ENCODE measurements around the gene SIDT1.
"Not testable (repeated sequence)": the region's sequence is repeated elsewhere in the genome, so short reads cannot be mapped to it uniquely, and the experiment has no call there.

The SIDT1 gene

DNA sequence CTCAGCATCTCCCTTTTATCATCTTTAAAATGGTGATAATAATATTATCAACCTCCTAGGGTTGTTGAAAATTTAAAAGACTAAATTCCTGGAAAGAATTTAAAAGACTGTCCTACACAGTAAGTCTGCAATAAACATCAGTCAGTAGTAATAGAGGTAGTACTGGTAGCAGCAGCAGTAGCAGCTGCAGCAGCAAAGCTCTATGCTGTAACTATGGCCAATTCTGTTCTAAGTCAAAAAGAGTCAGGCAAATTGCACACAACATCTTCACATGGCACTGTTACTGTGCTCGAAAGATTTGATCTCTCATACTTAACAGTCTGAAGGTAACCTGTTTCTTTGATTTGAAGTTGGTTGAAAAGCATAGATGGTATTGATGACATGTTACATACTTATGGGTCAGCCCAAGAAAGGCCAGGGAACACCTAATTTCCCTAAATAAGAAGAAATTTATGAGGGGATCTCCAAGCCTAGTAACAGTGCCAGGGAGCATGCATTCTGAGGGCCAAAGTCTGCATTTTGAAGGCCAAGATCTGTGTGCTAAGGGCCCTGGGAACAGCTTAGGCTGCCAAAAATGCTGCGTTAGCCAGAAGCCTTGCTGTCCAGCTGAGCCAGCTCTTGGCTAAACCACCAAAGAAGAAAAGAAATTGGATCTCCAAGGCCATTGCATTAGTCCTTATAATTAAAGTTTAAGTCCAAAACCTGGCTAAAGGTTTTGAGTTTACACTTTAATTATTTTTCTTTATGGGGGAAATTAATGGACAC, 68.2 kb downstream of the SIDT1 start:
- DNase-seq = no peak

DNA sequence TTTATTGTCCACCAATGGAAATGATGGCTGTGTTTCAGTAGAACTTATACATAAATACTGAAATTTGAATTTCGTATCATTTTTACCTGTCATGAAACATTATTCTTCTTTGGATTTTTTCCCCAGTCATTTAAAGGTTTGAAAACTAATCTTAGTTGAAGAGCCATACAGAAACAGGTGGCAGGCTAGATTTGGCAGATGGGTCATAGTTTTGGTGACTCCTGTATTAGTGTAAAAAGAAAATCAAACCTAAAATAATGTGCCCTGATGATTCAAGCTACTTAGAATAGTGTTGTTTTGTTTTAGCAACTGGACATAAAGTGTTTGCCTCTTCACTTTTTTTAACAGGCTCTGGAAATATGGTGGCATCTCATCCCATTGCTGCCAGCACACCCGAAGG, 68.9 kb downstream of the SIDT1 start:
- DNase-seq = no peak

- no peak for DNase-seq
Observed at GRCh38 chr3:113602256-113602655, 69.9 kb downstream of the SIDT1 start.

- DNase-seq = no peak
Observed at GRCh38 chr3:113602836-113603235, 70.5 kb downstream of the SIDT1 start.

DNA sequence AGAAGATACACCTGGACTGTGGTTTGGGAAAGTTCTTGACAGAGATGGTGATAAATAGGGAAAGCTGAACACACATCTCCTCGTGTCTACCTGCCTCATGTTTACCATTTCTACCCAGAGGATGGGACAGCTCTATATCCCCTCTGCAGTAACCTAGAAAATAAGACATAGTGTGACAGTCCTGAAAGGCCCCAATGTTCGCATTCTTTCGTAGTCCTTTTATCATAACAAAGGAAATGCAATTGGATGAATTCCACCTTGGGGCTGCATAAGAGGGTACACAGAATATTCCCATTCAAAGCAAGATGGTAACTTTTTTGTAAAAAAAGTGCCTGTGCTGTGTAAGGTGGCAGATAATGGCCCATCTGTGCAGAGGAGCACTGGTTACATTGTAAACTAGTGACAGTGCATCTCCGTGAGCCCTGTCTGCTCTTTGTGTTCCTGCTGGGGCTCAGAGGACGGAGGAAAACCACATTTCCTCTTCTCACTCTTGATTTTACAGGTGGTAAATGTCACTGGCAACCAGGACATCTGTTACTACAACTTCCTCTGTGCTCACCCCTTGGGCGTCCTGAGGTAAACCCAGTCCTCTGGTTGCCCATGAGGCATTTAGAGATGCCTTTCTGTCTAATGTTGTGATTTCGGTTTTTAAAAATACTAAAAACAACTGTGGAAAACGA, 74.3 kb downstream of the SIDT1 start:
- DNase-seq = peak; percentile 3

GRCh38 chr3:113607219-113607596, 74.9 kb downstream of the SIDT1 start:
- DNase-seq = no peak

DNA sequence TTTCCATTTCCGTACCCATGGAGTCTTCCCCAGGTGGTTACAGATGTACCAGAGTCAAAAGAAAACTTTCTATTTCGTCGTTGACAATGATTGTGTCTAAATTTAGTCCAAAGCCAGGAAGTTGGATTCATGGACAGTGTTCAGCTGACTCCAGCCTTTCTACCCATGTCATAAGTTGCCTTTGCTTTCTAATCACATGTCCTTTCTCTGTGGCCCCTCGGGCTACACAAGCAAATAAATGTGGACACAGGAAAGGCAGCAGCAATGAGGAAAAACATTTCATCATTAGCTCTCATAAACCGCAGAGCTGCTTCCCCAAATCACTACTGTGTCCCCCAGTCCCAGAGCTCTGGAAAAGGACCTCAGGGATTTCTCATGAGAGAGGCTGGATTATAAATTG, 82.0 kb downstream of the SIDT1 start:
- DNase-seq = no peak

- no peak for DNase-seq
Observed at GRCh38 chr3:113615976-113616375, 83.6 kb downstream of the SIDT1 start.

DNA sequence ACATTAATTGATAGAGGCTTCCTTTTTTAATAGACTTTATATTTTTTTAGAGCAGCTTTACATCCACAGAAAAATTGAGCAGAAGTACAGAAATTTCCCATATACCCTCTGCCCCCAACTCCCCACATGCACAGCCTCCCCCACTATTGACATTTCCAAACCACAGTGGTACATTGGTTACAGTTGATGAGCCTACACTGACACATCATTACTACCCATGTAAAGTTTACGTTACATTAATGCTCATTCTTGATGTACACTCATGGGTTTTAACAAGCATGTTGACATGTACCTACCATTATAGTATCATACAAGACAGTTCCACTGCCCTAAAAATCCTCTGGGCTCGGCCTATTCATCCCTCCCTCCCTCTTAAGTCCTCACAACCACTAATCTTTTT, 85.4 kb downstream of the SIDT1 start:
- no peak for DNase-seq

GRCh38 chr3:113620091-113620490, 87.7 kb downstream of the SIDT1 start:
- no peak for DNase-seq

GRCh38 chr3:113623324-113623723, 91.0 kb downstream of the SIDT1 start:
- DNase-seq = no peak

DNA sequence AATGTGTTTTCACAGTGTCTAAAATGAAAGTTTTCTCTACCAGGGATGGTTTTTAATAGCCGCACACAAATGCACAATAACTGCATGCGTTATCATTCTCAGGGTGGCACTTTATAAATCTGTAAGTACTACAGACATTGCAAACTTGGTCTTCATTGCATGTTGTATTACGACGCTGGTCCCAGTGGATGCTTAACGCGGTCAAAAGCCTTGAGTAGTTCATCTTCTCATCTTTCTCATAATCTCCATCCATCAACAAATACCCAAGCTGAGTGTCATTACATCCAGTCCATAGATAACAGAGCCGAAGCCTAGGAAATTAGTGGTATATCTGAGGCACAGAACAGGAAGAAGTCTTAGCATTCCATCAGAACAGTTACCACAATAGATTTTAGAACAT, 91.5 kb downstream of the SIDT1 start:
- DNase-seq = no peak

GRCh38 chr3:113625834-113626233, 93.5 kb downstream of the SIDT1 start:
- DNase-seq = no peak

DNA sequence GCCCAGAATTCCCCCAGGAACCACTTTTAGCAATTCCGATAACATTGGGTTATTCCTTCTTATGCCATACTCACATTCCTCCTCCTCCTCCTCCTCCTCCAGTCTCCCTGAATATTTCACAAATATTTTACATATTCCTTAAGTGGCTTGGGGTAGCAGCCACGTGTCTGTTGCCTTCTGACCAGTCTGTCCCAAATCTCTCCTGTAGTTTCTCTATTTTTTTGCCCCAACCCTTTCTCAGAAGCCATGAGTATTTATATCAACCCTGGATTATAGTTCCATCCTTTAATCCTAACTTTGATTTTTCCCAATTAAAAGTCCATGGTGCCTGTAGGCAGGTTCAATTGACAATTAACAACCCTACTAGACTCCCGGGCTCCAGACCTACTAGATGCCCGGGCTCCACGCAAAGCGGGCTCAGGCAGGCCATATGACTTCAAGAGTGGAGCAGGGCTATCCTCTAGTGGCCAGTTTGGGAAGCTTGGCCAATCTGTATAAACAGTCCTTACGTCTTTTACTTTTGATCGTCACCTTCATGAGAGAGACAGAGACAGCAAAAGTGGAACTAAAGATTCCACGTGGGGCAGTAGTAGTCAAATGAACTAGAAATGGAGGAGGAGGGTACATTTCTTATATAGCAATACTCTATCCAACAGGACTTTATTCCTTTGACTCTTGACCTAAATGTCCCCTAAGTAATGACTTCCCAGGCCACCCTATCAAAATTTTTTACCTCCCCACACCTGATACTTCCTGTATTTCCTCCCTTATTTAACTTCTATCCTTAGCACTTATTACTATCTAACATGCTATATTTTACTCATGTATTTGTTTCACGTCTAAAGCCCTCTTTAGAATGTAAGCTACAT, 94.4 kb downstream of the SIDT1 start:
- no peak for DNase-seq

- no peak for DNase-seq
Observed at GRCh38 chr3:113628316-113628715, 96.0 kb downstream of the SIDT1 start.

- no peak for DNase-seq
Observed at GRCh38 chr3:113628788-113629187, 96.4 kb downstream of the SIDT1 start.

GRCh38 chr3:113629584-113630421, 97.4 kb downstream of the SIDT1 start:
- DNase-seq = no peak

DNA sequence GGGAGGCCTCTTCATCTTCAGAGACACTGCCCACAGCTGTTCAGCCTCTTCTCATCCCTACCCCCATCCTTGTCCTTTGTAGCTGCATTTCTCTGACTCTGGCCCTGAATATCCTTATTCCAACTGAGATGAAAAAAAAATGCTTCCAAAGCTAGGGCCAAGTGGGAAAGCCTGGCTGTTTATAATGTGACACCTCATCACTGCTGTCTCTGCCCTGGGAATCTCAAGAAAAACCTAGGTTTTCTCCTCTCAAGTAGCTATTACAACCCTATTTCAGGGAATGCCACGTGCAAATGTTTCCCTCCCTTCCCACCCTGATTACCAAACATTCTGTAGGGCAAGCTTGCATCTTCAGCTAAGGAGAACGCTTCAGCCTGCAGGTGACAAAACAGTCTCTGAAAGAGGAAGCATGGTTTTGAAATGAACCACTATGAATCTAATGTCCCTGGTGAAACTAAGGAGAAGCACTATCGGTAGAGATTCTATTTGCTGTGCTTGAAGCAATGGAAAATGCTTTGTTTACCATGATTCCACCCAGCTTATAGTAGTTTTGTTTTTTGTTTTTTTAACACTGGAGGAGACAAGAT, 98.7 kb downstream of the SIDT1 start:
- no peak for DNase-seq

GRCh38 chr3:113631573-113631972, 99.2 kb downstream of the SIDT1 start:
- DNase-seq = no peak

DNA sequence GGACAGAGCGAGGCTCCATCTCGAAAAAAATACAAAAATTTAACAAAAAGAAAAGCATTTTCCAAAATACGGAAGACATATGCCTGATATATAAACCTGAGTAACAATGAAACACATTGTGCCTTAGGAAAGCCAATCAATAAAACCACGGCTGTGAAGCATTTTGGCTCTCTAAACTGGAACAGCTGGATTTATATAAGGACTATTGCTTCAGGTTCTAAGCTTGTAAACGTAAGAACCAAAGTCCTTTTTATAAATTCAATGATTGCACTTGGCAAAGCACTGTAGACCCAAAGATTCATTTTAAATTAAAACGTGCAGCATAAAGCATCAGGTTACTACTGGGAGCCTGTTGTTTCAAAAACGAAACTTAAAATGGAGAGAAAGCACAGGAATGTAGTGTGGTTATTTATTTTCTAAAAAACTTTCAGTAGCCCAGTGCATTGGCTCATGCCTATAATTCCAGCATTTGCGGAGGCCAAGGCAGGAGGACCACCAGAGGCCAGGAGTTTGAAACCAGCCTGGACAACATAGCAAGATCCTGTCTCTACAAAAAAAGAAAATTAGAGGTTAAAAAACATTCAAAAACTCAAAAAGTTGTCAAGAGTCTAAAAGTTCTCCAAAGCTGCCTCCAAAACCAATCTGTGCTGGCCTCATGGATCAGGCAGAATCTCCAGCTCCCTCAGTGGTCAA, 102.6 kb downstream of the SIDT1 start:
- no peak for DNase-seq

- DNase-seq = not testable (repeated sequence)
Observed at GRCh38 chr3:113636034-113636433, 103.7 kb downstream of the SIDT1 start.

- DNase-seq = no peak
Observed at GRCh38 chr3:113637756-113638155, 105.4 kb downstream of the SIDT1 start.
